Upper lobe of right lung (tissue), 1 donor: ENCODE results near the gene ALDH3A1. TPM values are rescaled to one million over a fixed set of nuclear protein-coding genes. Genes with fewer than 3 reads are reported as not detected.

Experiments
- ATAC-seq: fragments of 200-7000 bp; cut with Tn5 transposase; one replicate; pipeline ENCODE4 v1.9.1; 2020; ENCODE audit warnings: mild to moderate bottlenecking, moderate library complexity
- DNase-seq: peaks from one replicate; pipeline ENCODE4 v3.0.0-alpha.2; 2020
- H3K27ac ChIP-seq: fragments of 200-600 bp; one replicate; pipeline ENCODE4 v1.8.0; 2022
- H3K27me3 ChIP-seq: fragments of 200-600 bp; one replicate; pipeline ENCODE4 v1.8.0; 2022; ENCODE audit warnings: mild to moderate bottlenecking
- H3K36me3 ChIP-seq: fragments of 200-600 bp; one replicate; pipeline ENCODE4 v1.8.0; 2022
- H3K4me1 ChIP-seq: fragments of 200-600 bp; one replicate; pipeline ENCODE4 v1.8.0; 2022
- H3K4me3 ChIP-seq: fragments of 200-600 bp; one replicate; pipeline ENCODE4 v1.8.0; 2022; ENCODE audit warnings: mild to moderate bottlenecking
- H3K9me3 ChIP-seq: fragments of 200-600 bp; one replicate; pipeline ENCODE4 v1.8.0; 2022
- CTCF ChIP-seq: fragments of 200-600 bp; IDR thresholded peaks from one replicate; pipeline ENCODE4 v1.8.0; 2022; ENCODE audit warnings: antibody characterized with exemption
- intact Hi-C: fragments of 100-400 bp; cut with DNase I; formaldehyde crosslinking; loops from one replicate; pipeline ENCODE4 v1.11.0; 2022
- total RNA-seq: library from RNA; stranded (reverse); fragmentation: NEBNext Ultra II Directional; extraction: Animal tissue kit (Norgen Biotek cat#: 25700); gene quantifications from one replicate; pipeline ENCODE4 v1.2.1, GENCODE V29; 2021
- donor health status: DM: no; HTN: yes; CAD: no; lungs with severe emphysema.

Gene ALDH3A1
- total RNA-seq, 1 donor from 2014 or later: 10.5 TPM

GRCh38 chr17:19756546-19756945 is 8.4 kb upstream of the ALDH3A1 start:
- no peaks in the 10 kb centered on the region for H3K27me3 ChIP-seq
- H3K36me3 ChIP-seq: no peaks in the 10 kb centered on the region
- DNase-seq (no peak), ATAC-seq (no peak)
- no peaks in the 10 kb centered on the region for H3K9me3 ChIP-seq
- intact Hi-C loops: loop anchor here (5.0 kb wide), 1 partner anchor 239 kb away; no protein-coding TSS in a partner anchor
- TF ChIP-seq CTCF: no peak
- H3K4me1 ChIP-seq: peaks cover 5% of the 10 kb centered on the region
- H3K4me3 ChIP-seq: no peak overlapping the region
- no peak overlapping the region for H3K27ac ChIP-seq

GRCh38 chr17:19755821-19756510 is 7.9 kb upstream of the ALDH3A1 start:
- Histone ChIP-seq H3K9me3 (no peaks in the 10 kb centered on the region), H3K4me1 (peaks cover 5% of the 10 kb centered on the region), H3K36me3 (no peaks in the 10 kb centered on the region), H3K4me3 (no peak overlapping the region), H3K27me3 (no peaks in the 10 kb centered on the region), H3K27ac (no peak overlapping the region)
- intact Hi-C loops: loop anchor here (5.0 kb wide), 1 partner anchor 239 kb away; no protein-coding TSS in a partner anchor
- DNase-seq (no peak), ATAC-seq (no peak)
- TF ChIP-seq CTCF: no peak

- H3K27me3 ChIP-seq: no peaks in the 10 kb centered on the region
- ATAC-seq (no peak), DNase-seq (no peak)
- no peaks in the 10 kb centered on the region for H3K9me3 ChIP-seq
- intact Hi-C loops: loop anchor here (5.0 kb wide), 1 partner anchor 238 kb away; no protein-coding TSS in a partner anchor
- H3K36me3 ChIP-seq: no peaks in the 10 kb centered on the region
- TF ChIP-seq CTCF: no peak
- H3K4me1 ChIP-seq: peaks cover 5% of the 10 kb centered on the region
- no peak overlapping the region for H3K27ac ChIP-seq
- no peak overlapping the region for H3K4me3 ChIP-seq
Observed at GRCh38 chr17:19755392-19755791, 7.3 kb upstream of the ALDH3A1 start.

- peaks cover 5% of the 10 kb centered on the region for H3K4me1 ChIP-seq
- intact Hi-C loops: no loop called here
- DNase-seq: peak; percentile 82
- no peaks in the 10 kb centered on the region for H3K36me3 ChIP-seq
- H3K27ac ChIP-seq: peak overlapping the region; percentile 76
- ATAC-seq: peak; percentile 72
- peak; percentile 48 for TF ChIP-seq CTCF
- H3K9me3 ChIP-seq: no peaks in the 10 kb centered on the region
- no peak overlapping the region for H3K4me3 ChIP-seq
- H3K27me3 ChIP-seq: no peaks in the 10 kb centered on the region
Observed at GRCh38 chr17:19753661-19754463, 5.8 kb upstream of the ALDH3A1 start.

GRCh38 chr17:19753051-19753509 is 5.0 kb upstream of the ALDH3A1 start:
- intact Hi-C loops: no loop called here
- Histone ChIP-seq H3K27ac (peak overlapping the region; percentile 76), H3K4me3 (no peak overlapping the region), H3K27me3 (no peaks in the 10 kb centered on the region), H3K9me3 (no peaks in the 10 kb centered on the region), H3K4me1 (peaks cover 12% of the 10 kb centered on the region), H3K36me3 (no peaks in the 10 kb centered on the region)
- DNase-seq (peak; percentile 91), ATAC-seq (peak; percentile 94)
- TF ChIP-seq CTCF: no peak
